ENCODE measurements around the gene C3orf80.

Gene C3orf80

DNA sequence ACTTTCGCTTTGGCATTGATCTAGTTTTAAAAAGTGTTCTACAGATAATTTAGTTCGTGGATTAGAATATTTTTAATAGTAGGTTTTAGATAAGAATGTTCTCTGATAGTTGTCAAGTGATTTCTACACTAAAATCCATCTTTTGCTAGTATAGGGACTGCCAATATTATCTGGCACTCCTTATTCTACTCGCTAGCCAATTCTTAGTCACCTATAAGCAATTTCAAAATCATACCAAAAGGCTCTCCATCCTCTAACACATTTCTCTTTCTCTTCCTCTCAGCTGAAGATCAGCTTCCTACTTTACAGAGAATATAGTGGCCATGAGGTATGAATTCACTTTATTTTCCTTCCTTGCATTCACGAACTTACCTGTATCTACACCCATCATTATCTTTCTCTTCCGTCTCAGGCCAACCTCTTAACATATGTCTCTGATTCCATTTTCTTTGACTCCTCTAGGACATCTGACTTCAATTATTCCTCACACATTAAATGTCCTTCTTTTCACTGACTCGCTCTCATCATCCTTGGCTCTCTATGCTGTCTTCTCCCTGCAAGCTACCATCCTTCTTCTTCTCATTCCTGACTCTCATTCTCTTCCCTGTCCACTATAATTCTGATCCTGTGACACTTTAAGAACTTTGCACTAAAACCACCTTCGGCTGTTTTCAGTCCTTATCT is 35.5 kb downstream of the C3orf80 start:
- TF ChIP-seq, protein P1, sequence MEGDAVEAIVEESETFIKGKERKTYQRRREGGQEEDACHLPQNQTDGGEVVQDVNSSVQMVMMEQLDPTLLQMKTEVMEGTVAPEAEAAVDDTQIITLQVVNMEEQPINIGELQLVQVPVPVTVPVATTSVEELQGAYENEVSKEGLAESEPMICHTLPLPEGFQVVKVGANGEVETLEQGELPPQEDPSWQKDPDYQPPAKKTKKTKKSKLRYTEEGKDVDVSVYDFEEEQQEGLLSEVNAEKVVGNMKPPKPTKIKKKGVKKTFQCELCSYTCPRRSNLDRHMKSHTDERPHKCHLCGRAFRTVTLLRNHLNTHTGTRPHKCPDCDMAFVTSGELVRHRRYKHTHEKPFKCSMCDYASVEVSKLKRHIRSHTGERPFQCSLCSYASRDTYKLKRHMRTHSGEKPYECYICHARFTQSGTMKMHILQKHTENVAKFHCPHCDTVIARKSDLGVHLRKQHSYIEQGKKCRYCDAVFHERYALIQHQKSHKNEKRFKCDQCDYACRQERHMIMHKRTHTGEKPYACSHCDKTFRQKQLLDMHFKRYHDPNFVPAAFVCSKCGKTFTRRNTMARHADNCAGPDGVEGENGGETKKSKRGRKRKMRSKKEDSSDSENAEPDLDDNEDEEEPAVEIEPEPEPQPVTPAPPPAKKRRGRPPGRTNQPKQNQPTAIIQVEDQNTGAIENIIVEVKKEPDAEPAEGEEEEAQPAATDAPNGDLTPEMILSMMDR (IDR thresholded peaks at IDR 0.05; ENCODE audit: low read depth, low read length): no peak

GRCh38 chr3:160265088-160265487 is 39.9 kb downstream of the C3orf80 start:
- no peak overlapping the region for H3K4me3 ChIP-seq (ENCODE audit: low read depth, low read length)
- TF ChIP-seq, protein P1 (IDR thresholded peaks at IDR 0.05; ENCODE audit: low read depth, low read length): no peak

More for the DNA sequence above, 35.5 kb downstream of the C3orf80 start:
- peak overlapping the region; percentile 20; the same call in 1 of the 2 replicates for H3K4me3 ChIP-seq (ENCODE audit: low read depth, low read length)
